Mononuclear cell (primary cell): ENCODE measurements around the gene MAP10. TPM values are rescaled to one million over a fixed set of nuclear protein-coding genes. Genes with fewer than 3 reads are reported as not detected.

Source experiments
- H3K27me3 ChIP-seq: 2 replicates; pipeline ENCODE4 v1.6.0; 2011; ENCODE audit warnings: low read length, control low read depth; ENCODE audit not compliant: insufficient read depth
- H3K4me1 ChIP-seq: 2 replicates; pipeline ENCODE4 v1.5.1; 2011; ENCODE audit warnings: mild to moderate bottlenecking, low read length, control low read depth; ENCODE audit not compliant: insufficient read depth
- H3K4me3 ChIP-seq: 2 replicates; pipeline ENCODE4 v1.5.1; 2011; ENCODE audit warnings: mild to moderate bottlenecking, low read length, moderate library complexity
- H3K9me3 ChIP-seq: 2 replicates; pipeline ENCODE4 v1.5.1; 2011; ENCODE audit warnings: low read depth, mild to moderate bottlenecking, control low read depth, low read length
- total RNA-seq: library from RNA; depleted of rRNA; stranded (reverse); fragments of >200 nt; gene quantifications from one replicate; pipeline ENCODE4 v1.2.3, GENCODE V29; 2012

Gene MAP10
- total RNA-seq, 1 donor: 1.0 TPM

- Histone ChIP-seq H3K4me1 (no peaks in the 10 kb centered on the region), H3K4me3 (no peak overlapping the region), H3K27me3 (no peaks in the 10 kb centered on the region), H3K9me3 (no peaks in the 10 kb centered on the region)
Measured at GRCh38 chr1:232786845-232787455, 18.3 kb upstream of the MAP10 start.

DNA sequence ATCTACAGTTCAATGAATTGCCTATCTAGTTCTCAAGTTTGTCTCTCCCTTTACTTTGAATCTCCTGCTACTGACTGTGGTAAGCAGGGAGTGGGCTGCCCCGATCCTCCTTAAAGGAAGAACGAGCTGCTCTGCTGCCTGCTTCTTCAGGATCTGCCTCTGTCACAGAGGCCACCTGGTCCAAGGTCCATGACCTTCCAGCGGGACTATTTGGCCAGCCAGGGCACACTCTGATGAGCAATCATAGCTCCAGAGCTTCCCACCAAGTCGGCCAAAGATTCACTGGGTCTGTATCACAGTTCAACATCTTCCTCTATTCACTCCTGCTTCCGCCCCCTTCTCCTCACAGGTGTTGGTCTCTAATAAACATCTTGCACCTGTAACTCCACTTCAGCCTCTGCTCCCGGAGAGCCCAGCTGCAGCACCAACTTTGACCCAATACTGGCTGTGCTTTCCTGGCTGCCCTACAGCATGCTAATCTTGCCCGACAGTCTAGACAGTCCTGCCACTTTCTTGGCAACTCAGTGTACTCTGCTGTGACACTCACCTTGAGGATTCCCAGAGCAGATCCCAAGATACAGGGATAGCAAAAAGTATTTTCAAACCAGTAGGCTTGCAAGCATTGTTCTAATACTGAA is 16.9 kb upstream of the MAP10 start:
- no peak overlapping the region for H3K4me3 ChIP-seq
- no peaks in the 10 kb centered on the region for H3K9me3 ChIP-seq
- no peaks in the 10 kb centered on the region for H3K27me3 ChIP-seq
- no peaks in the 10 kb centered on the region for H3K4me1 ChIP-seq

- Histone ChIP-seq H3K9me3 (no peaks in the 10 kb centered on the region), H3K4me3 (no peak overlapping the region), H3K4me1 (peaks cover 6% of the 10 kb centered on the region), H3K27me3 (no peaks in the 10 kb centered on the region)
Measured at GRCh38 chr1:232789651-232790050, 15.6 kb upstream of the MAP10 start.

DNA sequence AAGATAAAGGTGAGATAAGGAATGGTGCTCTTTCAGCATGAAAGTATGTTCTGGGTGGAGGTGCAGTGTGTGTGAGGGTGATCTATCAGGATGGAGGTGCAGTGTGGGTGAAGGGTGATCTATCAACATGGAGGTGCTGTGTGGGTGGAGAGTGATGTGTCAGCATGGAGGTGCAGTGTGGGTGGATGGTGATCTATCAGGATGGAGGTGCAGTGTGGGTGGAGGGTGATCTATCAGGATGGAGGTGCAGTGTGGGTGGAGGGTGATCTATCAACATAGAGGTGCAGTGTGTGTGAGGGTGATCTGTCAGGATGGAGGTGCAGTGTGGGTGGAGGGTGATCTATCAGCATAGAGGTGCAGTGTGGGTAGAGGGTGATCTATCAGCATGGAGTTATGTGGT is 12.3 kb upstream of the MAP10 start:
- Histone ChIP-seq H3K9me3 (no peaks in the 10 kb centered on the region), H3K4me3 (no peak overlapping the region), H3K27me3 (no peaks in the 10 kb centered on the region), H3K4me1 (peaks cover 6% of the 10 kb centered on the region)

DNA sequence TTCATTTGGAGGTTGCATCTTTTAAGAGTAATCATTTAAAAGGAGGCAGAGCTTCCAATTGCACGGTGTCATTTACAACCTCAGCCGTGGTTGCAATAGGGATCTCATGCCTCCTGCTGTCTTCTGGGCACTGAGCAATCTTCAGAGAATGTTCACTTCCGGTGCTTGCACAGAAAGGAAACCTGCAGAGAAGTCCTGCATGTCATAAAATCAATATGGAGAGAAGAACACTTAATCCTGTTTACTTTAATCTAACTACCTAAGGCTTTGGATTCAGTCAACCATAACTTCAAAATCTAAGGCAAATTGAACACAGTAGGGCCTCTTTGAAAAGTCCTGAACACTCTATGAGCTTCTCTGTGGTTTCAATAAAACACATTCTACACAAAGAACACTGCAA is 11.3 kb upstream of the MAP10 start:
- Histone ChIP-seq H3K27me3 (no peaks in the 10 kb centered on the region), H3K9me3 (no peaks in the 10 kb centered on the region), H3K4me1 (peaks cover 6% of the 10 kb centered on the region), H3K4me3 (no peak overlapping the region)

- Histone ChIP-seq H3K27me3 (no peaks in the 10 kb centered on the region), H3K4me1 (peaks cover 6% of the 10 kb centered on the region), H3K9me3 (no peaks in the 10 kb centered on the region), H3K4me3 (no peak overlapping the region)
Measured at GRCh38 chr1:232795497-232796053, 9.6 kb upstream of the MAP10 start.

- H3K27me3 ChIP-seq: no peaks in the 10 kb centered on the region
- H3K4me1 ChIP-seq: peaks cover 6% of the 10 kb centered on the region
- H3K9me3 ChIP-seq: no peaks in the 10 kb centered on the region
- no peak overlapping the region for H3K4me3 ChIP-seq
Measured at GRCh38 chr1:232797856-232798510, 7.2 kb upstream of the MAP10 start.

GRCh38 chr1:232798920-232799319 is 6.3 kb upstream of the MAP10 start:
- H3K27me3 ChIP-seq: no peaks in the 10 kb centered on the region
- H3K4me3 ChIP-seq: no peak overlapping the region
- H3K9me3 ChIP-seq: no peaks in the 10 kb centered on the region
- peaks cover under 1% of the 10 kb centered on the region for H3K4me1 ChIP-seq

DNA sequence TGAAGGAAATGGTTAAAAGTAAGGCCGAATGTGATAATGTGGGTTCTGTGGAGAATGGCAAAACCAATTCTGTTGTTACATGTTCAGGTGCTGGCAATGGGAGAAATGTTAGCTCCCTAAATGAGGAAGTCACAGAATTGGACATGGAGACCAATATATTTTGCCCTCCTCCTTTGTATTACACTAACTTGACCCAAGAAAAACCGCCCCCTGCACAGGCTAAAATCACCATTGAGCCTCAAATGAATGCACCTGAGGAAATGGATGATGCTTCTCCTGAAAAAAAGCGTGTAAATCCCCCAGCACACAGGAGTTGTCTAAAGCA is 932 bp downstream of the MAP10 start:
- Histone ChIP-seq H3K4me1 (peaks cover 12% of the 10 kb centered on the region), H3K4me3 (peak overlapping the region; percentile 62), H3K27me3 (no peaks in the 10 kb centered on the region), H3K9me3 (peaks cover 5% of the 10 kb centered on the region)

DNA sequence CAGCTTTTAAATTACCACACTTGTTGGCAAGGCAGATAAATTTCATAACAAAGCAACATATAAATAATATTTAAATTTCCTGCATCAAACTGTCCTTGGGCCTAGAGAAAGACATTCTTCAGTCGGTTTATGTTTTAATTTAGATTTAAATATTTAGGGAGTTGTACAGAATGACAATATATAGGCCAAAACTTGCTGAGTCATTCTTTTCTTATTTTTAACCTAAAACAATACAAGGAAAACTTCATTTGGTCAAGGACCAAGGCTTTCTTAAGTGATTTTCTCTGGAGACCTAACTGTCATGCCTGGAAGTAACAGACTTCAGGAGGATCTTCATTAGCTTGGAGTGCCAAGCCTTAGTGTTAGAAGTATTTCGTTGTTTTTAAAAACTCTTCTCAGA is 5.6 kb downstream of the MAP10 start:
- Histone ChIP-seq H3K9me3 (peaks cover 5% of the 10 kb centered on the region), H3K27me3 (no peaks in the 10 kb centered on the region), H3K4me3 (no peak overlapping the region), H3K4me1 (peaks cover 3% of the 10 kb centered on the region)

- Histone ChIP-seq H3K27me3 (no peaks in the 10 kb centered on the region), H3K4me1 (no peaks in the 10 kb centered on the region), H3K9me3 (no peaks in the 10 kb centered on the region), H3K4me3 (no peak overlapping the region)
Measured at GRCh38 chr1:232812560-232812959, 7.3 kb downstream of the MAP10 start.

DNA sequence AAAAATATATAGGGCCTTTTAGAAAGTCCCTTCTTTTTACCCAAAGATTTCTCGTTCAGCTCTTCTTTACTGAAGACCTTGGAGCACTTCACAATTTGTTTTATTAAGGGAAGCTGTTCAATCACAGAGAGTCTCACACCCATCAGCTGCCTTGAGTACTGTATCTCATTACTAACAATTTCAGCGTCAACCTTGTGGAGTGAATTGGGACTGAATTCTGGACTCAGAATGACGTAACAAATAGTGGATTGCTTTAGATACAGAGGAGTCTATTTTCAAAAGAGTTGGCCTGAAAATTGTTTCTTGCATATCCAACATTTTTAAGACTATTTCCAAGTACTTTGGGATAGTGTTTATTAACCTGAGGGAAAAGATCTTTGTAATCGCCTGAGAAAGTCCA is 7.9 kb downstream of the MAP10 start:
- Histone ChIP-seq H3K4me3 (no peak overlapping the region), H3K9me3 (no peaks in the 10 kb centered on the region), H3K4me1 (no peaks in the 10 kb centered on the region), H3K27me3 (no peaks in the 10 kb centered on the region)

GRCh38 chr1:232813760-232814159 is 8.5 kb downstream of the MAP10 start:
- H3K4me1 ChIP-seq: no peaks in the 10 kb centered on the region
- no peak overlapping the region for H3K4me3 ChIP-seq
- no peaks in the 10 kb centered on the region for H3K27me3 ChIP-seq
- H3K9me3 ChIP-seq: no peaks in the 10 kb centered on the region

GRCh38 chr1:232816324-232816723 is 11.1 kb downstream of the MAP10 start:
- no peak overlapping the region for H3K4me3 ChIP-seq
- H3K9me3 ChIP-seq: no peaks in the 10 kb centered on the region
- no peaks in the 10 kb centered on the region for H3K4me1 ChIP-seq
- H3K27me3 ChIP-seq: no peaks in the 10 kb centered on the region

- Histone ChIP-seq H3K9me3 (no peaks in the 10 kb centered on the region), H3K27me3 (no peaks in the 10 kb centered on the region), H3K4me3 (no peak overlapping the region)
Measured at GRCh38 chr1:232818040-232818439, 12.8 kb downstream of the MAP10 start.

GRCh38 chr1:232820431-232820830 is 15.2 kb downstream of the MAP10 start:
- Histone ChIP-seq H3K4me3 (no peak overlapping the region), H3K27me3 (no peaks in the 10 kb centered on the region), H3K9me3 (no peaks in the 10 kb centered on the region), H3K4me1 (no peaks in the 10 kb centered on the region)

More at GRCh38 chr1:232818040-232818439, 12.8 kb downstream of the MAP10 start:
- no peaks in the 10 kb centered on the region for H3K4me1 ChIP-seq
